NB4 (cell line): ENCODE results near the gene MTHFD2L.

ENCODE experiments used
- CTCF ChIP-seq: IDR thresholded peaks from one replicate; pipeline ENCODE4 v1.5.1; 2012; ENCODE audit warnings: low read depth, low read length
- MAX ChIP-seq: IDR thresholded peaks from 2 replicates; pipeline ENCODE4 v1.6.1; 2011; ENCODE audit warnings: low read depth, low read length

GRCh38 chr4:74311696-74312313 lies 153.9 kb downstream of the MTHFD2L start:
- TF ChIP-seq MAX, result no peak
- TF ChIP-seq CTCF, result peak; percentile 47
